Measurements from ENCODE around the gene ANKRD44. TPM values are rescaled to one million over a fixed set of nuclear protein-coding genes. Genes with fewer than 3 reads are reported as not detected.
A peak's percentile ranks its signal among the peaks of the same experiment; 100 is the strongest.
"Not testable (repeated sequence)": the region's sequence is repeated elsewhere in the genome, so short reads cannot be mapped to it uniquely, and the experiment has no call there.

Gene ANKRD44
- total RNA-seq, 1 donor, result 80.2 TPM

DNA sequence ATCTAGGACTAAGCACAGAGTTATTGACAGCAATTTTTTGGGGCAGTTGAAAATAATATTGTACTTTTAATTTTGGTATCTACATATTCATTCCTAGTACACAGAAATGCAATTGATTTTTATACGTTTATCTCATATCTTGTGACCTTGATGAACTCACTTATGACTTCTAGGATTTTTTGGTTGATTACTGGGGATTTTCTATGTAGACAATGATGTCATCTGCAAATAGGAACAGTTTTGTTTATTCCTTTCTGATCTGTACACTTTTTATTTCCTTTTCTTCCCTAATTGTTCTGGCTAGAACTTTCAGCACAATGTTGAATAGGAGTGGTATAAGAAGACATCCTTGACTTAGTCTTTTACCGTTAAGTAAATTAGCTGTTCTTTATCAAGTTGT lies 240.6 kb downstream of the ANKRD44 start:
- DNase-seq (ENCODE audit: low read depth in 2 of 3, low spot score in 2 of 3), result no peak

DNA sequence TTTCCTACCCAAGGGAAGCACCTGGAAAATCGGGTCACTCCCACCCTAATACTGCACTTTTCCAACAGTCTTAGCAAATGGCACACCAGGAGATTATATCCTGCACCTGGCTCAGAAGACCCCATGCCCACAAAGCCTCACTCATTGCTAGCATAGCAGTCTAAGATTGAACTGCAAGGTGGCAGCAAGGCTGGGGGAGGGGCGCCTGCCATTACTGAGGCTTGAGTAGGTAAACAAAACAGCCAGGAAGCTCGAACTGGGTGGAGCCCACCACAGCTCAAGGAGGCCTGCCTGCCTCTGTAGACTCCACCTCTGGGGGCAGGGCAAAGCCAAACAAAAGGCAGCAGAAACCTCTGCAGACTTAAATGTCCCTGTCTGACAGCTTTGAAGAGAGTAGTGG lies 248.0 kb downstream of the ANKRD44 start:
- DNase-seq (ENCODE audit: low read depth in 2 of 3, low spot score in 2 of 3), result not testable (repeated sequence)

DNA sequence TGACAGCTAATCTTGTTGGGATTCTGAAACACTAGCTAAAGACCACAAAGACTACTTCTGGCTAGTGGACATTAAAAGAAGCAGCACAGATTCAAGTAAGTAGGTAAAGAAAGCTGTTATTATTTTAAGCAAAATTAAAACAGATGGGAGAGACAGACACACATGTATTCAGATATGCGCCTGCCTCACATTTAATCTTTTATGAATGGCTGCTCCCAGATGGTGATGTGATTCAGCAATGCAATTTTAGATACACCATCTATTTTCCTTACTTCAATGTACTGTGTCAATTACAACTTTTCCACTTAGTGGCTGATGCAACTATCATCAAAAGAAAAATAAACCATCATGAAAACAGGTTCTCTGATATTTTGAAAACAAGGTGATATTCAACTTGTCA lies 251.1 kb downstream of the ANKRD44 start:
- no peak for DNase-seq (ENCODE audit: low read depth in 2 of 3, low spot score in 2 of 3)

- DNase-seq (ENCODE audit: low read depth in 2 of 3, low spot score in 2 of 3), result no peak
Observed at GRCh38 chr2:197058777-197059300, 251.7 kb downstream of the ANKRD44 start.

- DNase-seq (ENCODE audit: low read depth in 2 of 3, low spot score in 2 of 3), result no peak
Observed at GRCh38 chr2:197057959-197058358, 252.6 kb downstream of the ANKRD44 start.

GRCh38 chr2:197055045-197055444 lies 255.5 kb downstream of the ANKRD44 start:
- DNase-seq (ENCODE audit: low read depth in 2 of 3, low spot score in 2 of 3), result no peak

DNA sequence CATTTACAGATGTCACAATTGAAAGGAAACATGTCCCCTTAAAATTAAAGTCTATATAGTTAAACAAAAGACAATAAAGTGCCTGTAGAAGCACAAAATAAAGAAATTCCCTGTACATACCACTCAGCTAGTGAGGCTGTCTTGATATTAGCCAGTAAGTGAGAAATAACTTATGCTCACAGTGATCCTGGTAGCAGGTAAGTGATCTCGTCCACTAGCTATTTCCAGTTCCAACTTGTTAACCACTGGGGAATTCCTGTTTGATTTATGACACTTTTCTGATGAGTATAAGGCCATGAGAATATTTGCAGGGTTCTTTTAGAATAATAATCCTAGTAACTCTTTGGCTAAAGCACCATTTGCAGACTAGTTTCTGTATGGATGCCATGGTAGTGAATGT lies 256.1 kb downstream of the ANKRD44 start:
- no peak for DNase-seq (ENCODE audit: low read depth in 2 of 3, low spot score in 2 of 3)

DNA sequence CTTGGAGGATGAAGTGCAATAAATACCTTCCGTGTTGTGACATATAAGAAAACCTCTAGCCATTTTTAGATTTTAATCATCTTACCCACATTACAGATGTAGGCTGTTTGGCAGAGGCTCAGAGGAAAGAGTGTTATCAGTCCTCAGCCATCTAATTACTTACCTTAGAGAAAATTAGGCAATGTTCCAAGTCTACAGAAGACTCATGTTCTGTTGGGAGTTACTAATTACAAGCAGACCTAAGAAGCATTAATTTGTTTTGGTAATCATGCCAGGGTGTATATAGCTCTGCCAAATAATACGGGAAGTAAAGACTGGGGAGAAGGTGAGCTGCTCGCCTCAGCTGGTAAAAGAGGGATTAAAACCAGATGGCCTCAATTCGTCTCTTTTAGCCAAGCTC lies 258.2 kb downstream of the ANKRD44 start:
- DNase-seq (ENCODE audit: low read depth in 2 of 3, low spot score in 2 of 3), result peak in 1 of 3 donors; percentile 11

DNA sequence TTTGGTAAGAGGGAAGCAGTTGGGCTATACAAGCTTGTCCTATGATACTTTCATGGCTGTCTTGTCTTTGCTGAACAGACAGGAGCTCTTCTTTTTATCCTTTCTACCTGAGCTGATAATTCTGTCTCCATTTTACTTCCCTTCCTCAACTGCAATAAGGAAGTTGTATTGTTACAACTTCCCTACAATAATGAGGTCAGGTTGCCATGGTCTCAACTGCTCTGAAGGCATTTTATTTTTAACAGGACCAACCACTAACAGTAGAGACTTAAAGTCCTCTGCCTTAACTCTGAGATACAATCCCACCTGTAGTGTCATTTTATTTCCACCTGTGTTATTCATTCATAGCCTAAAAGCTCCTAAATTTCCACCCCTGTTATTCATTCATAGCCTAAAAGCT lies 265.5 kb downstream of the ANKRD44 start:
- DNase-seq (ENCODE audit: low read depth in 2 of 3, low spot score in 2 of 3), result peak in 1 of 3 donors; percentile 30

DNA sequence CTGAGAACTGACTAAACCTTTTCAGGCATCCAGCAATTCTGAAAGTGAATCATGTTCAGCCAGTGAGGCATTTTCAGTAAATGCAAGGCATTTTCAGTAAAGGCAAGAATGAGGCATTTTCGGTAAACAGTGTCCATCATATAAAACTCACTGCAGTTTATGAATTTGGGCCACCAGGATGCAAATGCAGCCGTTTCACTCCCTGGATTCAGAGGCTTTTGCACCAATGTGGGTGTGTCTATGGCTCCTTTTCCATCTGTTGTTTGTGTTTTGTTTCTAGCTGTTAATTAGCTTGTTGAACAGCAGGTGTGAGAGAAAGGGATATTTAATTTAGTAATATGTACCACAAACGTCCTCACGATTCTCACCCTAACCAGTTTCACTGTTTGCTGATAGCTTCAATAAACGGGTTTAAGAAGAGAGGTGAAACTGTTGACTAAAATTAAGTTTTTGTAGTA lies 267.8 kb downstream of the ANKRD44 start:
- no peak for DNase-seq (ENCODE audit: low read depth in 2 of 3, low spot score in 2 of 3)

- DNase-seq (ENCODE audit: low read depth in 2 of 3, low spot score in 2 of 3), result no peak
Observed at GRCh38 chr2:197037863-197038398, 272.6 kb downstream of the ANKRD44 start.

- no peak for DNase-seq (ENCODE audit: low read depth in 2 of 3, low spot score in 2 of 3)
Observed at GRCh38 chr2:197035002-197035401, 275.6 kb downstream of the ANKRD44 start.

DNA sequence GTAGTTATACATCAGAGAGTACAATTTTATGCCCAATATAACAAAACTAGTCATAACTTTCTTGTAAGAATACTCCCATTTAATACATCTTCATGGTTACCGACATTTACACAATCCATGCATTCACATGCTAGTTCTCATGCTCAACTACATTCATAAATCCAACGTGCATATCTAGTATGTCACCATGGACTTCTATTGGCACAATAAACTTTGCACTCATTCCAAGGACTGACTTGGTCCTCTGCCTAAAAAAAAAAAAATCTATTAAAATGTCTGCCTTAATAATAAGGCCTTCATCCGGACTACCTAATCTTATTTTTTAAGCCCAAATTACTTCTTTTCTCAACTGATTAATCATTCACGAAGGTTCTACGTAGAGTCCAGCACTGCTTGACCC lies 276.3 kb downstream of the ANKRD44 start:
- DNase-seq (ENCODE audit: low read depth in 2 of 3, low spot score in 2 of 3), result no peak

DNA sequence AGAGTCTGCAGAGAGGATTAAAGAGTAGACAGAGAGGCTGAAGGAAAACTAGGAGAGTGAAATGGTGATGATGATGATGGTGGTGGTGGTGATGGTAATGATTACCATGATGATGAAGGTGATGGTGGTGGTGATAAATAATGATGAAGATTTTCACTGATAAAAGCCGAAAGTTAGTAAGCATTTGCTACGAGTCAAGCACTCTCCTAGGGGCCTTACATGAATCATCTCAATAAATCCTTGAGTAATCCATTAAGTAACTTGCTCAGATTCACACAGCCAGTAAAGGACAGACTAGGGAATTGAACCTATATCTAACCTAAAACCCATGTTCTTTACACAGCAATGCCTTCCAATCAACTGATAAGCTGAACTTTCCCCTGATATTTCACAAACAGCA lies 277.4 kb downstream of the ANKRD44 start:
- DNase-seq (ENCODE audit: low read depth in 2 of 3, low spot score in 2 of 3), result no peak

GRCh38 chr2:197031803-197032202 lies 278.8 kb downstream of the ANKRD44 start:
- no peak for DNase-seq (ENCODE audit: low read depth in 2 of 3, low spot score in 2 of 3)

DNA sequence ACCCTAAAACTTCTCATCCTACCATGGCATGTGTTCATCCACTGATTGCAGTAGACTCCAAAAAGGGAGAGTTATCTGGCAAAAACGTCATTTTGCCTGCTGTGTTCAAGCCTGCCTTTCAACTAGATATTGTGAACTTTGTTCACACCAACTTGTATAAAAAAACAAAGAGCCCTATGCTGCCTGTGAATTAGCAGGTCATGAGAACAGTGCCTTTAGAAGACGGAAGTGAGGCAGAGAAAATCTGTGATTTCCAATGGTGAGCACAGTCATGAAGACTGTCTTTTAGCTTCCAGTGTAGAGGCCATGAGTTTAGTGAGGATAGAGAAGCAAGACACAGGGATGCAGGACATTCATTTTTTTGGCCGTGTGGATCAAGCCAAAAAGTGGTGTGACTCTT lies 280.5 kb downstream of the ANKRD44 start:
- DNase-seq (ENCODE audit: low read depth in 2 of 3, low spot score in 2 of 3), result no peak

GRCh38 chr2:197028633-197029032 lies 281.9 kb downstream of the ANKRD44 start:
- no peak for DNase-seq (ENCODE audit: low read depth in 2 of 3, low spot score in 2 of 3)

GRCh38 chr2:197028230-197028629 lies 282.4 kb downstream of the ANKRD44 start:
- no peak for DNase-seq (ENCODE audit: low read depth in 2 of 3, low spot score in 2 of 3)

GRCh38 chr2:197024206-197024605 lies 286.4 kb downstream of the ANKRD44 start:
- no peak for DNase-seq (ENCODE audit: low read depth in 2 of 3, low spot score in 2 of 3)

DNA sequence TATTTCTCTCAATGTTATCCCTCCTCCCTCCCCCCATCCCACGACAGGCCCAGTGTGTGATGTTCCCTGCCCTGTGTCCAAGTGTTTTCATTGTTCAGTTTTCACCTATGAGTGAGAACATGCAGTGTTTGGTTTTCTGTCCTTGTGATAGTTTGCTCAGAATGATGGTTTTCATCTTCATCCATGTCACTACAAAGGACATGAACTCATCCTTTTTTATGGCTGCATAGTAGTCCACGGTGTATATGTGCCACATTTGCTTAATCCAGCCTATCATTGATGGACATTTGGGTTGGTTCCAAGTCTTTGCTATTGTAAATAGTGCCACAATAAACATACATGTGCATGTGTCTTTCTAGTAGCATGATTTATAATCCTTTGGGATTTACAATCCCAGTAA lies 289.7 kb downstream of the ANKRD44 start:
- not testable (repeated sequence) for DNase-seq (ENCODE audit: low read depth in 2 of 3, low spot score in 2 of 3)

GRCh38 chr2:197013098-197013497 lies 297.5 kb downstream of the ANKRD44 start:
- no peak for DNase-seq (ENCODE audit: low read depth in 2 of 3, low spot score in 2 of 3)

- peak in 2 of 3 donors; percentile 51 to 64 for DNase-seq (ENCODE audit: low read depth in 2 of 3, low spot score in 2 of 3)
Observed at GRCh38 chr2:197011801-197012641, 298.6 kb downstream of the ANKRD44 start.

All from hematopoietic multipotent progenitor cell (in vitro differentiated cells).